ENCODE data around the gene B3GNT5. TPM values are rescaled to one million over a fixed set of nuclear protein-coding genes. Genes with fewer than 3 reads are reported as not detected.
A peak's percentile ranks its signal among the peaks of the same experiment; 100 is the strongest.

B3GNT5 gene
- total RNA-seq, 1 donor from 2014 or later: 17.7 TPM

- Mint-ChIP-seq H3K36me3 (ENCODE audit: low read depth) (peaks cover 12% of the 10 kb centered on the region), H3K27me3 (ENCODE audit: insufficient read depth) (no peaks in the 10 kb centered on the region), H3K27ac (no peak overlapping the region), H3K4me1 (ENCODE audit: low read depth) (peaks cover 20% of the 10 kb centered on the region), H3K4me3 (no peak overlapping the region), H3K9me3 (no peaks in the 10 kb centered on the region)
- intact Hi-C loops (cut with micrococcal nuclease): loop anchor here (5.0 kb wide), 2 partner anchors 38 to 42 kb away; no protein-coding TSS in a partner anchor
- no peak for DNase-seq (ENCODE audit: low spot score)
Measured at GRCh38 chr3:183309276-183309675, 56.2 kb downstream of the B3GNT5 start.

DNA sequence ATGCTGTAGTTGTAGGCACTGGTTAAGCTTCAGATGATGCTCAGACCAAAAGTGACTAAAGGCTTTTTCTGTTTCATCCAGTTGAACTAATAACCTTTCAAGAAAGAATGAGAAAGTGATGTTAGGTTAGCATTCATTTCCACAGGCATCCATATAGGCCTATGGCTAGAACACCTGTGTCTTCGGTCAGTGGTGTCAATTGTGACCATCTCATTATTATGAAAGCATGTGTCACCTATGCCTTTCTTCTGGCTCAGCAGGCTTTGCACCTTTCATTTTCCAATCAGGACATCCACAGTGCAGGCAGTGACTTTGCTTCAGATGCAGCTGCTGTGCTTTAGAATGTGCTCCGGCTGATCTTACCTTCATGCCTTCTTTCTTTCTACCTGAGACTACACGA lies 57.9 kb downstream of the B3GNT5 start:
- H3K4me3 Mint-ChIP-seq: no peak overlapping the region
- DNase-seq (ENCODE audit: low spot score): no peak
- H3K9me3 Mint-ChIP-seq: no peaks in the 10 kb centered on the region
- peaks cover 20% of the 10 kb centered on the region for H3K4me1 Mint-ChIP-seq (ENCODE audit: low read depth)
- no peaks in the 10 kb centered on the region for H3K27me3 Mint-ChIP-seq (ENCODE audit: insufficient read depth)
- no peak overlapping the region for H3K27ac Mint-ChIP-seq
- H3K36me3 Mint-ChIP-seq (ENCODE audit: low read depth): peaks cover 12% of the 10 kb centered on the region
- intact Hi-C loops (cut with micrococcal nuclease): no loop called here

GRCh38 chr3:183312433-183312832 lies 59.4 kb downstream of the B3GNT5 start:
- Mint-ChIP-seq H3K9me3 (no peaks in the 10 kb centered on the region), H3K27ac (no peak overlapping the region), H3K4me3 (no peak overlapping the region), H3K36me3 (ENCODE audit: low read depth) (peaks cover 6% of the 10 kb centered on the region), H3K27me3 (ENCODE audit: insufficient read depth) (no peaks in the 10 kb centered on the region), H3K4me1 (ENCODE audit: low read depth) (peaks cover 5% of the 10 kb centered on the region)
- intact Hi-C loops (cut with micrococcal nuclease): no loop called here
- no peak for DNase-seq (ENCODE audit: low spot score)

- Mint-ChIP-seq H3K4me3 (no peak overlapping the region), H3K27ac (no peak overlapping the region), H3K4me1 (ENCODE audit: low read depth) (no peaks in the 10 kb centered on the region), H3K36me3 (ENCODE audit: low read depth) (peaks cover 9% of the 10 kb centered on the region), H3K27me3 (ENCODE audit: insufficient read depth) (no peaks in the 10 kb centered on the region), H3K9me3 (no peaks in the 10 kb centered on the region)
- DNase-seq (ENCODE audit: low spot score): no peak
- intact Hi-C loops (cut with micrococcal nuclease): no loop called here
Measured at GRCh38 chr3:183313351-183313750, 60.3 kb downstream of the B3GNT5 start.

DNA sequence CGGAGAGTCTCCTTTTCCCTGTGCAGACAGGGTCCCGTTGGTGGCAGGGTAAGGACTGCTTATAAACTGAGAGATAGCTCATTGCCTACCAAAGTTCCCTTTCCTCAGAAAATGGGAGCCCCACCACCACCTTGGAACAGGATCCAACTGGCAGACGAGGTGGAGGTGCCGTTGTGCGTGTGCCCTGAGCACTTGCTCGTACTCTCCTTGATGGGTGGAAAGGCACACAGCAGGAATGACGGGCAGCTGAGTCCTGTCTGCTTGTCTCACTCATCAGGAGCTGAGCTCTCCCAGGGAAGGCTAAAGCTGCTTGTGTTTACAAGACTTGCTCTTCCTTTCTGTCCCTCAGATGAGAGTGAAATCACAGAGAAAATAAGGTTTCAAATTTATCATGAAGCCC lies 60.7 kb downstream of the B3GNT5 start:
- DNase-seq (ENCODE audit: low spot score): no peak
- H3K36me3 Mint-ChIP-seq (ENCODE audit: low read depth): peaks cover 9% of the 10 kb centered on the region
- H3K27me3 Mint-ChIP-seq (ENCODE audit: insufficient read depth): no peaks in the 10 kb centered on the region
- H3K9me3 Mint-ChIP-seq: no peaks in the 10 kb centered on the region
- peaks cover under 1% of the 10 kb centered on the region for H3K4me1 Mint-ChIP-seq (ENCODE audit: low read depth)
- intact Hi-C loops (cut with micrococcal nuclease): no loop called here
- H3K4me3 Mint-ChIP-seq: no peak overlapping the region
- no peak overlapping the region for H3K27ac Mint-ChIP-seq

DNA sequence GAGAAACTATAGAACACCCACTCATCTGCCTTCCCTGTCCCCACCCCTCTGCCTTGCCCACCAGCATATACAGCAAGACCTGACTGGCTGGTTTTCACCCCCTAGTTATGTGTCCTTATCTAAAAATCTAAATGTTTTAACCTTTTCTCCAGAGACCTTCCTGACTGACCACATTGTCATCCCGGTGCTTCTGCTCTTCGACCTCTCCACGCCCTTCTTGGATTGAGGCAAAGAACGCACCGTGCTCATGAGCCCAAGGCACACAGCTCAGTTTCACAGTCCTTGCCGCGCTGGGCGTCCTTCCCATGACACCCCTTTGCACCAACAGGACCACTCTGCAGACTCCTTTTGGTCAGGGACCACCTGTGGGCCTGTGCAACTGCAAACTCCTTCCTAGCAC lies 62.7 kb downstream of the B3GNT5 start:
- no peak for DNase-seq (ENCODE audit: low spot score)
- Mint-ChIP-seq H3K27me3 (ENCODE audit: insufficient read depth) (no peaks in the 10 kb centered on the region), H3K36me3 (ENCODE audit: low read depth) (peaks cover 9% of the 10 kb centered on the region), H3K4me3 (no peak overlapping the region), H3K9me3 (no peaks in the 10 kb centered on the region), H3K27ac (no peak overlapping the region), H3K4me1 (ENCODE audit: low read depth) (peaks cover 16% of the 10 kb centered on the region)
- intact Hi-C loops (cut with micrococcal nuclease): no loop called here

- Mint-ChIP-seq H3K36me3 (ENCODE audit: low read depth) (peaks cover 3% of the 10 kb centered on the region), H3K27me3 (ENCODE audit: insufficient read depth) (no peaks in the 10 kb centered on the region), H3K27ac (no peak overlapping the region)
Measured at GRCh38 chr3:183317271-183317670, 64.2 kb downstream of the B3GNT5 start.

GRCh38 chr3:183317886-183318865 lies 65.1 kb downstream of the B3GNT5 start:
- no peaks in the 10 kb centered on the region for H3K9me3 Mint-ChIP-seq
- H3K27me3 Mint-ChIP-seq (ENCODE audit: insufficient read depth): no peaks in the 10 kb centered on the region
- peaks cover 17% of the 10 kb centered on the region for H3K4me1 Mint-ChIP-seq (ENCODE audit: low read depth)
- DNase-seq (ENCODE audit: low spot score): no peak
- H3K4me3 Mint-ChIP-seq: no peak overlapping the region
- H3K27ac Mint-ChIP-seq: no peak overlapping the region
- intact Hi-C loops (cut with micrococcal nuclease): loop anchor here (2.0 kb wide), 1 partner anchor 59 kb away; no protein-coding TSS in a partner anchor
- peaks cover 3% of the 10 kb centered on the region for H3K36me3 Mint-ChIP-seq (ENCODE audit: low read depth)

More at GRCh38 chr3:183317271-183317670, 64.2 kb downstream of the B3GNT5 start:
- intact Hi-C loops (cut with micrococcal nuclease): no loop called here
- DNase-seq (ENCODE audit: low spot score): no peak
- no peaks in the 10 kb centered on the region for H3K9me3 Mint-ChIP-seq
- peaks cover 17% of the 10 kb centered on the region for H3K4me1 Mint-ChIP-seq (ENCODE audit: low read depth)
- H3K4me3 Mint-ChIP-seq: no peak overlapping the region

DNA sequence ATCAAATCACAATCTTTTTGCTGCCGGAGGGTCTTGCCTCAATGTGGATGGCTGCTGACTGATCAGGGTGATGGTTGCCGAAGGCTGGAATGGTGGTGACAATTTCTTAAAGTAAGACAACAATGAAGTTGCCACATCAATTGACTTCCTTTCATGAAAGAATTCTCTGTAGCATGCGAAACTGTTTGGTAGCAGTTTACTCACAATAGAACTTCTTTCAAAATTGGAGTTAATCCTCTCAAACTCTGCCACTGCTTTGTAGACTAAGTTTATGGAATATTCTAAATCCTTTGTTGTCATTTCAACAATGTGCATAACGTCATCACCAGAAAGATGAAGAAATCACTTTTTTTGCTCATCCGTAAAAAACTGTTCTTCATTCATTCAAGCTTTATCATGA lies 65.8 kb downstream of the B3GNT5 start:
- H3K4me3 Mint-ChIP-seq: no peak overlapping the region
- DNase-seq (ENCODE audit: low spot score): no peak
- intact Hi-C loops (cut with micrococcal nuclease): loop anchor here (1.0 to 2.0 kb wide), 2 partner anchors 33 to 58 kb away; no protein-coding TSS in a partner anchor
- peaks cover 2% of the 10 kb centered on the region for H3K36me3 Mint-ChIP-seq (ENCODE audit: low read depth)
- peaks cover 17% of the 10 kb centered on the region for H3K4me1 Mint-ChIP-seq (ENCODE audit: low read depth)
- peak overlapping the region; percentile 41 for H3K27ac Mint-ChIP-seq
- H3K9me3 Mint-ChIP-seq: no peaks in the 10 kb centered on the region
- no peaks in the 10 kb centered on the region for H3K27me3 Mint-ChIP-seq (ENCODE audit: insufficient read depth)

DNA sequence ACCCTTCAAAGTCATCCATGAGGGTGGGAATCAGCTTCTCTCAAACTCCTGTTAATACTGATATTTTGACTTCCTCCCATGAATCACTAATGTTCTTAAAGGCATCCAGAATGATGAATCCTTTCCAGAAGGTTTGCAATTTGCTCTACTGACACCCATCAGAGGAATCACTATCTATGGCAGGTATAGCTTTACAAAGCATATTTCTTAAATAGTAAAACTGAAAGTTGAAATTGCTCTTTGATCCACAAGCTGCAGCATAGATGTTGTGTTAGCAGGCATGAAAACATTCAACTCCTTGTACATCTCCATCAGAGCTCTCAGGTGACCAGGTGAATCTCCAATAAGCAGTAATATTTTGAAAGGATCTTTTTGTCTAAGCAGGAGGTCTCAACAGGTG lies 66.3 kb downstream of the B3GNT5 start:
- Mint-ChIP-seq H3K27ac (peak overlapping the region; percentile 41), H3K9me3 (no peaks in the 10 kb centered on the region)

More for the DNA sequence above, 66.3 kb downstream of the B3GNT5 start:
- intact Hi-C loops (cut with micrococcal nuclease): loop anchor here (1.0 to 2.0 kb wide), 2 partner anchors 33 to 57 kb away; no protein-coding TSS in a partner anchor
- DNase-seq (ENCODE audit: low spot score): no peak
- Mint-ChIP-seq H3K36me3 (ENCODE audit: low read depth) (peaks cover 2% of the 10 kb centered on the region), H3K4me1 (ENCODE audit: low read depth) (peaks cover 17% of the 10 kb centered on the region), H3K4me3 (peak overlapping the region; percentile 27), H3K27me3 (ENCODE audit: insufficient read depth) (no peaks in the 10 kb centered on the region)

Other genes starting within 250 kb of the B3GNT5 start
- gene MCCC1, start 153.8 kb upstream of the B3GNT5 start, total RNA-seq: 27.3 and 30.0 TPM in 2 replicates
- 3.1 and 4.4 TPM in 2 replicates for gene LAMP3, start 90.5 kb upstream of the B3GNT5 start, total RNA-seq
- gene MCF2L2, start 175.4 kb downstream of the B3GNT5 start, total RNA-seq: 4.1 and 6.1 TPM in 2 replicates